Coronary artery (tissue), 2 donors: ENCODE results near the gene PHLDB2.

Source experiments
- DNase-seq: peaks from one replicate; pipeline ENCODE4 v3.0.0-alpha.2; 2017; ENCODE audit warnings: low spot score
- H3K27ac ChIP-seq, 2 donors: fragments of 200-600 bp; sonication (generic); one replicate each; pipeline ENCODE4 v1.5.1; 2016 to 2019
- H3K4me3 ChIP-seq: fragments of 200-600 bp; sonication (generic); 2 replicates; pipeline ENCODE4 v1.5.1; 2016; ENCODE audit warnings: mild to moderate bottlenecking, moderate library complexity
- TF ChIP-seq, protein P1 (sequence below): fragments of 200-600 bp; sonication (generic); IDR thresholded peaks from one replicate; pipeline ENCODE4 v1.5.1; 2019; ENCODE audit warnings: antibody characterized with exemption

The PHLDB2 gene

DNA sequence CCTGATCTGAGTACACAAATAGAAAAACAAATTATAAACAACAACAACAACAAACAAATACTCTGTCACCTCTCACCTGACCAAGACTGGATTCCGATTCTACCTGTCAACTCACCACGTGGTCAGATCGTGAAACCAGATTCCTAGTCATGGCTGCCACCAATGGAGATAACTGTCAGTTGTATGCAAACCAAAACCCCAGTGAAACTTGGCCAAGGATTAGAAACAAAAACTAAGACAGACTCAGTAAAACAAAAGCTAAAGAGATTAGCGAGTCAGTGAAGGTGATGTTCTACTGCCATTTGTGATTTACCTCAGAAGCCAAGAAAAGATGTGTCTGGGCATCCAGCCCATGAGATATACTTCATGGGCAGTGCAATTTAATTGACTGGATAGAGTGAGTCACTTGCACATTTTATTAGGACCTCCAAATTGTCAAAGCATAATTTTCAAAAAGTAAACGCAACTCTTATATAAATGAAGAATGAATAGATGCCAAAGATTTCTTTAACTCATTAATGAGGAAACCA lies 31.1 kb downstream of the PHLDB2 start:
- DNase-seq: no peak
- TF ChIP-seq, protein P1, sequence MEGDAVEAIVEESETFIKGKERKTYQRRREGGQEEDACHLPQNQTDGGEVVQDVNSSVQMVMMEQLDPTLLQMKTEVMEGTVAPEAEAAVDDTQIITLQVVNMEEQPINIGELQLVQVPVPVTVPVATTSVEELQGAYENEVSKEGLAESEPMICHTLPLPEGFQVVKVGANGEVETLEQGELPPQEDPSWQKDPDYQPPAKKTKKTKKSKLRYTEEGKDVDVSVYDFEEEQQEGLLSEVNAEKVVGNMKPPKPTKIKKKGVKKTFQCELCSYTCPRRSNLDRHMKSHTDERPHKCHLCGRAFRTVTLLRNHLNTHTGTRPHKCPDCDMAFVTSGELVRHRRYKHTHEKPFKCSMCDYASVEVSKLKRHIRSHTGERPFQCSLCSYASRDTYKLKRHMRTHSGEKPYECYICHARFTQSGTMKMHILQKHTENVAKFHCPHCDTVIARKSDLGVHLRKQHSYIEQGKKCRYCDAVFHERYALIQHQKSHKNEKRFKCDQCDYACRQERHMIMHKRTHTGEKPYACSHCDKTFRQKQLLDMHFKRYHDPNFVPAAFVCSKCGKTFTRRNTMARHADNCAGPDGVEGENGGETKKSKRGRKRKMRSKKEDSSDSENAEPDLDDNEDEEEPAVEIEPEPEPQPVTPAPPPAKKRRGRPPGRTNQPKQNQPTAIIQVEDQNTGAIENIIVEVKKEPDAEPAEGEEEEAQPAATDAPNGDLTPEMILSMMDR: no peak
- no peak overlapping the region for H3K4me3 ChIP-seq
- no peak overlapping the region for H3K27ac ChIP-seq

DNA sequence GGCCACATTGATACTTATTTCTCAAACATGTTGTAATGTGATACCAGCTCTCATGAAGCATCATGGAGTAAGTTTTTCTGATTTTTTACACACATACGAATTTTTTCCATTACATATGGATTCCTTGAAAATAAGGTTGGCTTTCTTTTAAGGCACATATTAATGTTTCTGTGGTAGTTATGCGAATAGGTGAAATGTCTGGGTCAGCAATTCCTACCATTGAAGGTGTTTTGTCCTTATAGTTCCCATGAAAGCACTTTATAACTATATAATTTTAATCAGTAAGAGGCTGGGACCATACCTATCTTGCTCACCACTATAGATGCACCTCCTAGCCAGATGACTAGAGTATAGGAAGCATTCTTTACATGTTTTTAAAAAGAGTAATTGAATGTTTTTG lies 33.0 kb downstream of the PHLDB2 start:
- TF ChIP-seq, protein P1: no peak
- no peak for DNase-seq
- Histone ChIP-seq H3K27ac (no peak overlapping the region), H3K4me3 (no peak overlapping the region)

DNA sequence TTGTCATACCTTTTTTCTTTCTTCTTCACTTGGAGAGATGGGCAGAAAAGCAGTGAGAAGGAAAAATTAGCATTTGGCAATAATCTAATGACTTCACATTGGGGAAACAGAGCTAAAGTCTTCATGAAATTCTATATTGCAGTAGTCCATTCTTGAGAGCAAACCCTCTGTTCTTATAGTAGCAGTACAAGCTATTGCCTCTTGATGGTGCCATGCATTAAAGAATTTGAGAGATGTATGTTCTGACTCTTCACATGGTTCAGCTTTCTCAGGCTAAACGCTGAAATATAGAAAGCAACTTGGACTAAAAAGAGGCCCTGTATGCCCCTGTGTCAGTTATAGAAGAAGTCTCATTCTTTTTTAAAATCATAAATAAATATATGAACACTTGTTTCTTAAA lies 36.0 kb downstream of the PHLDB2 start:
- Histone ChIP-seq H3K4me3 (no peak overlapping the region), H3K27ac (no peak overlapping the region)
- TF ChIP-seq, protein P1: no peak
- no peak for DNase-seq

DNA sequence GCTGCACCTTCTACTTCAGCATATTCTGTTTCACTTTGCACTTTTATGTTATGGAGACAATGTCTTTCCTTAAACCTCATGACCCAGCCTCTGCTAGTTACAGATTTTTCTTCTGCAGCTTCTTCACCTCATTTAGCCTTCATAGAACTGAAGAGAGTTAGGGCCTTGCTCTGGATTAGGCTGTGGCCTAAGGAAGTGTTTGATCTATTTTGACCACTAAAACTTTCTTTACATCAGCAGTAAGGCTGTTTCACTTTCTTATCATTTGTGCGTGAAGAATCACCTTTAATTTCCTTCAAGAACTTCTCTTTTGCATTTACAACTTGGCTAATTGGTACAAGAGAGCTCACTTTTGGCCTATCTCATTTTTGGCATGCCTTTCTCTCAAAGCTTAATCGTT lies 40.9 kb downstream of the PHLDB2 start:
- no peak overlapping the region for H3K27ac ChIP-seq
- H3K4me3 ChIP-seq: no peak overlapping the region
- TF ChIP-seq, protein P1: no peak
- DNase-seq: no peak

DNA sequence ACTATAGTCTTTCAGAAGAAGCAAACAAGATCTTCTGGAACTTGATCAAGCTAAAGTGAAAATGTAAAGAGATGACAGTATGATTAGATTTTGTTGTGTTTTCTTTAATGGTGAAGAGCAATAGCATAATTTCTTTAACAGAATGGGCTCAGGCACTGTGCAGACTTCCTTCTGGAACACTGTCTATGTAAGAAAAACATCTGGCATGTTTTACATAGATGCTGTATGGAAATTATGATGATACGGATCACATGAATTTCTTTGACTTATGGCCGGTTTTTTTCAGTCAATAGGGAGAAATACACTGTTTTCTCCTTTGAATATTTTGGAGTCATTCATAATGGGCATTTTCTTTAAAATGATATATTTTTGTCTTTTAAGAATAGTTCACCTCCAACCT lies 42.6 kb downstream of the PHLDB2 start:
- H3K27ac ChIP-seq: no peak overlapping the region
- no peak for DNase-seq

DNA sequence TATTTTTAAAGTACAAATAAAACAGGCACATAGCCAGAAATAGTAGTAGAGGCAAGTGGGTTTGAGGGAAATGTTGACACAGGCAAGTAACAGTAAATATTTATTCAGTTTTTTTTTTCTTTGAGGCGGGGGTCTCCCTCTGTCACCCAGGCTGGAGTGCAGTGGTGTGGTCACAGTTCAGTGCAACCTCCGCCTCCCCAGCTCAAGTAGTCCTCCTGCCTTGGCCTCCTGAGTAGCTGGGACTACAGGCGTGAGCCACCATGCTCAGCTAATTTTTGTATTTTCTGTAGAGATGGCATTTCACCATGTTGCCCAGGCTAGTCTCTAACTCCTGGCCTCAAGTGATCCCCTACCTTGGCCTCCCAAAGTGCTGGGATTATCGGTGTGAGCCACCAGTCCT lies 43.5 kb downstream of the PHLDB2 start:
- DNase-seq: no peak
- Histone ChIP-seq H3K4me3 (no peak overlapping the region), H3K27ac (no peak overlapping the region)
- TF ChIP-seq, protein P1: no peak

More for the DNA sequence above, 42.6 kb downstream of the PHLDB2 start:
- TF ChIP-seq, protein P1: no peak
- H3K4me3 ChIP-seq: no peak overlapping the region

DNA sequence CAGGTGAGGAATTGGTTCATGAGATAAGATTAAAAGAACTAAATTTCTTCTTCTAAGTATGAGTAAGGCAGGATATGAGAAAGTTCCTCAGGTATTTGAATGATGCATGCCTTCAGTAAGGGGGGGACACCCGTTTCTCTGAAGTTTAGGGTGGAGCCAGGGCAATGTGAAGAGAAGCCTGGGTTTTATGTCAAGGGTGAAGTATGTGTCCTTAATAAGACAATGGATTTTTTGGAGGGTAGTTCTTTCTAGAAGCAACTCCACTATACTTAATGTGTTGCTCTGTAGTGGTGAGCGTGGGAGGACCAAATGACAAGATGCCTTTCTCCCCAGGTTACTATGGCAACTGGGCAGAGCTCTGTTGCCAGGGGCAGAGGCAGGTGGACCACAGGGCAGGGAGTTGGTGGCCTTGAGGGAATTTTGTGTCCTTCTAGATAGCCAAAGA lies 44.0 kb downstream of the PHLDB2 start:
- Histone ChIP-seq H3K4me3 (no peak overlapping the region), H3K27ac (peak overlapping the region in 1 of 2 donors; percentile 10)
- DNase-seq: no peak
- TF ChIP-seq, protein P1: no peak
